Measurements from ENCODE around the gene WNT10A. TPM values are rescaled to one million over a fixed set of nuclear protein-coding genes. Genes with fewer than 3 reads are reported as not detected.

WNT10A gene
- total RNA-seq, 4 donors from 2014 or later: 0.36 to 2.3 TPM; not detected in 2

GRCh38 chr2:218894151-218894879, 13.7 kb downstream of the WNT10A start:
- TF ChIP-seq CTCF (IDR thresholded peaks at IDR 0.05): no peak
- ATAC-seq (ENCODE audit: low FRiP score): no peak
- no peak for DNase-seq (ENCODE audit: low spot score)

- ATAC-seq (ENCODE audit: low FRiP score) (no peak), DNase-seq (ENCODE audit: low spot score) (no peak)
- no peak for TF ChIP-seq CTCF (IDR thresholded peaks at IDR 0.05)
Observed at GRCh38 chr2:218894880-218895157, 14.2 kb downstream of the WNT10A start.

GRCh38 chr2:218895326-218895725, 14.7 kb downstream of the WNT10A start:
- no peak for DNase-seq (ENCODE audit: low spot score)
- TF ChIP-seq CTCF (IDR thresholded peaks at IDR 0.05): no peak
- ATAC-seq (ENCODE audit: low FRiP score): no peak

DNA sequence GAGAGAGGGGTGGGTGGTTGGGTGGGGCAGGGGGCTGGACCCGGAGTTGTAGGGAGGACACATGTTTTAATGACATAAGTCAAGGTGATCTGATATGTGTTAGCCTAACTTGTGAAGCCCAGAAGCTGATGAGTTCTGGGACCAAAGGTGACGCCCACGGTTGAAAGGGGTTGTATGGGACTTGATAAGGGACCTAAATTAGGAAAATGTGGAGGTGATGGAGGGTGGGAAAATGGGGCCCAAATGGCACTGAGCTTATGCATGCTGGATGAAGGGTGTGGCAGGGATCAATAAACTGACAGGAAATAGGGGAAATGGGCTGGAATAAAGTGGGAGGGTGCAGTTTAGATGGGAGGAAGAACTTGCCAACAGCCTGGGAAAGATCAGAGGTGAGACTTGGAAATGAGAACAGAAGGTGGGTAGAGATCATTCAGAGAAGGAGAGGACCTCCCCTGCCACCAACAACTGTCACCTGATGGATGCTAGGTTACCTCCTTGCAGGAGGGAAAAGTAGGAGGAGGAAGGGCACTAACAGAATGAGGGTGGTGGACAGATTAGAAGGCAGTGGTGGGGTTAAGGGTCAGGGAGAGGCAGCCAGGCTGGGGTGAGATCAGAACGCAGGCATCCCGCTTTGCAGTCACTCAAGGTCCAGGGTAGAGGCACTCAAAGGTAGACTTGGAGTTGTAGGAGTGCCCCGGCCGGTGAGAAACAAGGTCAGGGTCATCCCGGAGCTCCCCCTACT, 15.3 kb downstream of the WNT10A start:
- no peak for DNase-seq (ENCODE audit: low spot score)
- no peak for TF ChIP-seq CTCF (IDR thresholded peaks at IDR 0.05)
- ATAC-seq (ENCODE audit: low FRiP score): no peak

DNA sequence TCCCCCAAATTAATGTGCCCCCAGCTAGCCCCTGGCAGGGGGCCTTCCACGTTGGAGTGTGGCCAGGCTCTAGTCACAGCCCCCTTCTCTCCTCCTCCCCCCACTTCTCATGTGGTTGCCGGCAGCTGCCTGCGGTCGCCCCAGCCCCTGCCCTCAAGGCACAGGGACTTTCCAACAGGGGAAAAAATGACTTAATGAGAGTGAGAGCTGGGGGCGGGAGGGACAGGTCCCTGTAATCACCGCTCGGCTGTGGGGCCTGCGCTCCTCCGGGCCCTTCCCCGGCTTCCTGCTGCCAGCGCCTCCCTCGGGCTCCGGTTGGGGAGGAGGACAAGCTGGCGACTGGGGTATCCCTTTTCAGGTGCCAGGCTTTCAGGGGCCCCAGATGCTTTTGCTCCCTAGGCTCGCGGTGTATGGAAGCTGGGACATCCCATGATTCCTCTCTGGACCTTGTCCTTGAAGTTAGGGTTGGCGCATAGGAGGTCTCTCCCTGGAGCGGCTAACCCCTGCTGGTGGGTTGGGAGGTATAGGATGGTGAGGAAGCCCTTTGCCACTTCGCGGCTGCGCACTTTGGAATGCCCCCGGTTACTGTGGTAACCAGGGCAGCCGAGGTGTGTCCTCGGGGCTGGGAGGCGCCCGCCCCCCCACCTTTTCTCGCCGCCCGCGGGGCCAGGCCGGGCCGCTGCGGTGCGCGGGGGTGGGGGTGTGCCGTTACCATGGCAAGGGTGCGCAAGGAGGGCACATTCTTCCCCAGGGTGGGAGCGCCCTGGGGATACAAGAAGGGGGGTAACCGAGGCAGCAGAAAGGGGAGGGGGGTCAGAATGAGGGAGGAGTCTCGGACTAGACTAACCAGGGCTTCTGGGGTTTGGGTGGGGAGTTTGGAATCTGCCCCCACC, 16.1 kb downstream of the WNT10A start:
- DNase-seq (ENCODE audit: low spot score): no peak
- TF ChIP-seq CTCF (IDR thresholded peaks at IDR 0.05): no peak
- peak; percentile 61 for ATAC-seq (ENCODE audit: low FRiP score)

- peak; percentile 11 for ATAC-seq (ENCODE audit: low FRiP score)
Observed at GRCh38 chr2:218897394-218898108, 16.9 kb downstream of the WNT10A start.

More at GRCh38 chr2:218897394-218898108, 16.9 kb downstream of the WNT10A start:
- no peak for TF ChIP-seq CTCF (IDR thresholded peaks at IDR 0.05)
- DNase-seq (ENCODE audit: low spot score): no peak

All from omental fat pad (tissue), 4 donors.